Dendritic cell treated with granulocyte-macrophage colony-stimulating factor and Interleukin-4, amounts not matched to agents 40 ng/mL and 50 ng/mL, for 4 days (primary cell): ENCODE results near the gene SCFD2.
A peak's percentile ranks its signal among the peaks of the same experiment; 100 is the strongest.
"Not testable (repeated sequence)": the region's sequence is repeated elsewhere in the genome, so short reads cannot be mapped to it uniquely, and the experiment has no call there.

Source experiments
- H3K27ac Mint-ChIP-seq: one replicate; pipeline ENCODE4 v1.8.0; 2022; ENCODE audit warnings: mild to moderate bottlenecking, mixed read lengths
- H3K27me3 Mint-ChIP-seq: one replicate; pipeline ENCODE4 v1.8.0; 2022; ENCODE audit warnings: mild to moderate bottlenecking, mixed read lengths
- H3K36me3 Mint-ChIP-seq: one replicate; pipeline ENCODE4 v1.8.0; 2022; ENCODE audit warnings: low read depth, mixed read lengths
- H3K4me1 Mint-ChIP-seq: one replicate; pipeline ENCODE4 v1.8.0; 2022; ENCODE audit warnings: low read depth, mixed read lengths
- H3K4me3 Mint-ChIP-seq: one replicate; pipeline ENCODE4 v1.8.0; 2022; ENCODE audit warnings: mild to moderate bottlenecking, moderate library complexity, mixed read lengths
- H3K9me3 Mint-ChIP-seq: one replicate; pipeline ENCODE4 v1.8.0; 2022; ENCODE audit warnings: mixed read lengths
- intact Hi-C: fragments of 100-400 bp; cut with micrococcal nuclease; formaldehyde crosslinking; loops from one replicate; pipeline ENCODE4 v1.15.0; 2022

The SCFD2 gene

DNA sequence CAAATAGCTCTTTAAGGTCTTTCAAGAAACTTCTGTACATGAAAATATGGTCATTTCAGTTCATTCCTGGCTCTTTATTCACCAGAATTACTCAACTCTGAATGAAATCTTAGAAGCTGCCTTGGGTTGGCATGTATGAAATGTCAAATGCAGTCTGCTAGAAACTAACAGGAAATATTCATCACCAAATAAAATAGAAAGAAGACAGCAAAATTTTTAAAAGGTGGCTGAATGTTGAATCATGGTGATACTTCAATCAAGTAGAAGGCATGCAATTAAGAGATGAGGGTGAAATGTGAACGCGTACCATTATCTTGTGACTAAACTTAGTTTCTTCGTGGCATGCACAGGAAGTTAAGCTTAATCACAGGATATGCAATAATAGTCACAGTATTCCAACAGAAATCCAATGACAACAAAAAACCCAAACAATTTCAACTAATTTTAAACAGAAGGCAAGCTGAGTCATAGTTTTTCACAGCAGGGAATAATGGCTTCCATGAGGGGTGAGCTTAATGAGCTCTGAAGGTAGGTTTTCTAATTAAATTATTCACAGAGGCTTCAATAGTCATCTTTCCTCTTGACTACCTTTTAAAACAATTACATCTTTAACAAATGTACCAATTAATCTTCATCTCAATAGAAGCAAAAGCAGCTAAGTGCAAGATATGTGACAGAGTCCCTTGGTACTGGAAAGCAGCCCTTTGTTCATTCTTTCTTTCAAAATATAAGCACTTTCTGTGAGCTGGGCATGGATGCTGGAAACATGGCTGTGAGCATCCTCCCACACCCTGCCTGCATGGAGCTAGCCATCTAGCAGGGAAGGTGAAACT, 44.5 kb downstream of the SCFD2 start:
- Mint-ChIP-seq H3K27ac (no peak overlapping the region), H3K4me1 (peaks cover 11% of the 10 kb centered on the region), H3K36me3 (no peaks in the 10 kb centered on the region), H3K27me3 (no peaks in the 10 kb centered on the region), H3K4me3 (no peak overlapping the region), H3K9me3 (no peaks in the 10 kb centered on the region)
- intact Hi-C loops: no loop called here

DNA sequence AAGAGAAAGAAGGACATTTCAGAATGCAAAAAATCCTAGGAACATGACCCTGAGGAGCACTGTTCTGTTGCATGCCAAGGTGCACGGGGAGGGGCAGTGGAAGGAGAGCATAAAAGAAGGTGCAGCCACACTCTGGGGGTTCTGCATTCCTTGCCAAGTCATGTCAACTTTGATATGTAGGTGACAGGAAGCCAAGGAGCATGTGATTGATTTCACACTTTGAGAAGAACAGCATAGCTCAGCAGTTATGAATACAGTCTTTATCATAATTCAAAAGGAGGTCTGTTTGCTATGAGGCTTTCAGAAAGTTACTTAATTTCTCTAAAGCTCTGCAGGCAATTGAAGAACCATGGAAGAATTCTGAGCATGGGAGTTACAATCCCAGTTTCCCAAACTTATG, 50.6 kb downstream of the SCFD2 start:
- H3K36me3 Mint-ChIP-seq: peaks cover 16% of the 10 kb centered on the region
- H3K4me1 Mint-ChIP-seq: no peaks in the 10 kb centered on the region
- H3K9me3 Mint-ChIP-seq: no peaks in the 10 kb centered on the region
- no peak overlapping the region for H3K4me3 Mint-ChIP-seq
- H3K27me3 Mint-ChIP-seq: no peaks in the 10 kb centered on the region
- H3K27ac Mint-ChIP-seq: no peak overlapping the region
- intact Hi-C loops: no loop called here

GRCh38 chr4:53314252-53314651, 51.6 kb downstream of the SCFD2 start:
- Mint-ChIP-seq H3K4me1 (peaks cover 6% of the 10 kb centered on the region), H3K9me3 (no peaks in the 10 kb centered on the region), H3K36me3 (peaks cover 16% of the 10 kb centered on the region), H3K27me3 (no peaks in the 10 kb centered on the region), H3K27ac (no peak overlapping the region), H3K4me3 (no peak overlapping the region)
- intact Hi-C loops: no loop called here

DNA sequence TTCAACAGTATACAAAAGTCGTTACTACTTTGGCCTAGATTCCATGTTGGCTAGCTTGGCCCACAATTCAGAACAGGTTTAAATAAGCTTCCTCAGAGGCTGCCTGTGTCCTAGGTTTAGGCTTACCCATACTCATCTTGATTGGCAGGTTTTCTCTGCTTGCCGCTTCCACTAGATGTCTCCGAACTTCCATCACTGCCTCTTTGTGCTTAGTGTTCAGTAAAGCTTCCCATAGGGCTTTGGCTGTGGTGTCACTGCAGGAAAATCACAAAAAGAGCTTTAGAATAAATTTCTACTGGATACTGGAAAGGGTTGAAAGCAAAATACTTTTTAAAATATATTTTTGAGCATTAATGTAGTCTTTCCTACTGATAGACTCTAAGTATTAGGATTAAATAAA, 52.4 kb downstream of the SCFD2 start:
- H3K36me3 Mint-ChIP-seq: peaks cover 16% of the 10 kb centered on the region
- no peak overlapping the region for H3K4me3 Mint-ChIP-seq
- no peaks in the 10 kb centered on the region for H3K27me3 Mint-ChIP-seq
- peaks cover 9% of the 10 kb centered on the region for H3K4me1 Mint-ChIP-seq
- H3K27ac Mint-ChIP-seq: no peak overlapping the region
- intact Hi-C loops: no loop called here
- H3K9me3 Mint-ChIP-seq: no peaks in the 10 kb centered on the region

GRCh38 chr4:53309321-53310040, 56.4 kb downstream of the SCFD2 start:
- Mint-ChIP-seq H3K4me1 (peaks cover 23% of the 10 kb centered on the region), H3K4me3 (no peak overlapping the region), H3K9me3 (no peaks in the 10 kb centered on the region), H3K27me3 (no peaks in the 10 kb centered on the region), H3K27ac (peak overlapping the region; percentile 24), H3K36me3 (peaks cover 21% of the 10 kb centered on the region)
- intact Hi-C loops: no loop called here

- intact Hi-C loops: no loop called here
- peaks cover 25% of the 10 kb centered on the region for H3K36me3 Mint-ChIP-seq
- peak overlapping the region; percentile 25 for H3K27ac Mint-ChIP-seq
- H3K27me3 Mint-ChIP-seq: no peaks in the 10 kb centered on the region
- no peaks in the 10 kb centered on the region for H3K9me3 Mint-ChIP-seq
- peaks cover 23% of the 10 kb centered on the region for H3K4me1 Mint-ChIP-seq
- H3K4me3 Mint-ChIP-seq: no peak overlapping the region
Measured at GRCh38 chr4:53307819-53308780, 57.8 kb downstream of the SCFD2 start.

GRCh38 chr4:53307210-53307609, 58.7 kb downstream of the SCFD2 start:
- Mint-ChIP-seq H3K27ac (no peak overlapping the region), H3K4me3 (no peak overlapping the region), H3K36me3 (peaks cover 16% of the 10 kb centered on the region), H3K4me1 (peaks cover 23% of the 10 kb centered on the region), H3K27me3 (no peaks in the 10 kb centered on the region), H3K9me3 (no peaks in the 10 kb centered on the region)
- intact Hi-C loops: no loop called here

GRCh38 chr4:53306729-53307128, 59.1 kb downstream of the SCFD2 start:
- H3K27ac Mint-ChIP-seq: no peak overlapping the region
- peaks cover 14% of the 10 kb centered on the region for H3K36me3 Mint-ChIP-seq
- no peaks in the 10 kb centered on the region for H3K27me3 Mint-ChIP-seq
- no peaks in the 10 kb centered on the region for H3K9me3 Mint-ChIP-seq
- intact Hi-C loops: no loop called here
- peaks cover 23% of the 10 kb centered on the region for H3K4me1 Mint-ChIP-seq
- no peak overlapping the region for H3K4me3 Mint-ChIP-seq

- H3K36me3 Mint-ChIP-seq, intact Hi-C loops, H3K4me1 Mint-ChIP-seq, H3K4me3 Mint-ChIP-seq, H3K27ac Mint-ChIP-seq, H3K27me3 Mint-ChIP-seq: not testable (repeated sequence)
- H3K9me3 Mint-ChIP-seq: peaks cover 81% of the 10 kb centered on the region
Measured at GRCh38 chr4:53292209-53292608, 73.7 kb downstream of the SCFD2 start.

GRCh38 chr4:53281438-53281837, 84.4 kb downstream of the SCFD2 start:
- Mint-ChIP-seq H3K4me1 (no peaks in the 10 kb centered on the region), H3K27ac (no peak overlapping the region), H3K36me3 (peaks cover 14% of the 10 kb centered on the region), H3K27me3 (no peaks in the 10 kb centered on the region), H3K9me3 (peaks cover 9% of the 10 kb centered on the region), H3K4me3 (no peak overlapping the region)
- intact Hi-C loops: no loop called here

GRCh38 chr4:53280846-53281245, 85.0 kb downstream of the SCFD2 start:
- peaks cover 9% of the 10 kb centered on the region for H3K9me3 Mint-ChIP-seq
- H3K4me1 Mint-ChIP-seq: no peaks in the 10 kb centered on the region
- no peak overlapping the region for H3K4me3 Mint-ChIP-seq
- intact Hi-C loops: no loop called here
- H3K27ac Mint-ChIP-seq: no peak overlapping the region
- no peaks in the 10 kb centered on the region for H3K27me3 Mint-ChIP-seq
- H3K36me3 Mint-ChIP-seq: peaks cover 14% of the 10 kb centered on the region

DNA sequence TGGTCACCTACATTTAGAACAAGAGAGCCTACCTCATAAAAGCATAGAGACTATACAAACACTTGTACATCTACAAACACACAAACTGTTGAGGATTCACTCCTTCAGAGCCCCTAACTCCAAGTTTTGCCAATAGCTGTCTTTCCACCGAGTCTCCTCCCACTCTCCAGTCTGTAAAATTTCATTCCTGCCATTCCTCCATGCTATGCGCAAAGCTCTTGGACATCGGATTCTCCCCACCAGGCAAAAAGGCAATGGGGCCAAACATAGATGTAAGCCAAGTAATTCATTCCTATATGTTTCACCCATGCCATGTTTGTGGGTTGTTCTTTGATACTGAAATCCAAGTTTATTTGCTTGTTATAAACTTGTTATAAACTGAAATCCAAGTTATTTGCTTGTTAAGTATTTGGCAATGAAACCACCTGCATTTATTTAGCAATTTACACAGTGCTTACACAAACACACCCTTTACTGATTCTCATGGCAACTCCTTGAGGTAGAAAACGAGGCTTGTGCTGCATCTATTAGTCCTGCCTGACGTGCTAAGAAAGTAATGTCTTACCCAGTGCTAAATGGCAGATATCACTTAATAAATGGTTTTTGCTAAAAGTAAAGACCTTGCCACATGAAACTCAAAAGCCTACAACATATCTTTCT, 91.1 kb downstream of the SCFD2 start:
- H3K36me3 Mint-ChIP-seq: peaks cover 25% of the 10 kb centered on the region
- intact Hi-C loops: no loop called here
- H3K4me1 Mint-ChIP-seq: no peaks in the 10 kb centered on the region
- H3K27ac Mint-ChIP-seq: no peak overlapping the region
- H3K4me3 Mint-ChIP-seq: no peak overlapping the region
- H3K27me3 Mint-ChIP-seq: no peaks in the 10 kb centered on the region
- H3K9me3 Mint-ChIP-seq: peaks cover 6% of the 10 kb centered on the region

DNA sequence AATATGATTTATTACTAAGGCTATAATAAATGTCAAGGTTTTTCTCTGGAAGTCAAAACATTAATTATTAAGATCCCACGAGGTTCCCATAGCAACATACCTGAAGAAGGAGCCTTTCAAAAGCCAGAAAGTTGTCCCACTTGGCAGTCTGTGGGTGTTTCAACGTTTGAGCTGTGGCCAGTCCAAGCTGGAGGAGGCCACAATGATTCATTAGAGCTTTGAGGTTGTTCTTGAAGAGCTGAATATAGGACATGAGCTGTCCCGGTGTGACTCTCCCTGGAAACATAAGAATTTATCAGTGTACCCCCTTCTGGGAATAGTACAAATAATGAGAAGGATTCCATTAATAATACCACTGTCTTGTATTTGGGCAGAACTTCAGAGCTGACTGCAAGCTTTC, 92.1 kb downstream of the SCFD2 start:
- Mint-ChIP-seq H3K4me1 (no peaks in the 10 kb centered on the region), H3K27ac (no peak overlapping the region), H3K36me3 (peaks cover 24% of the 10 kb centered on the region), H3K9me3 (no peaks in the 10 kb centered on the region), H3K4me3 (no peak overlapping the region), H3K27me3 (no peaks in the 10 kb centered on the region)
- intact Hi-C loops: no loop called here
